Ovary (tissue), 3 donors: Measurements from ENCODE around the gene ALAD.

Experiments used
- CTCF ChIP-seq, 3 donors: fragments of 450-650 bp in 2 of 3; fragments of 200-600 bp in 1 of 3; IDR thresholded peaks; one replicate each; pipeline versions ENCODE4 v1.5.1 to v1.8.0; 2016 to 2022; ENCODE audit warnings: antibody characterized with exemption in 3 of 3, mild to moderate bottlenecking in 1 of 3
- POLR2A ChIP-seq: fragments of 450-650 bp; IDR thresholded peaks from one replicate; pipeline ENCODE4 v1.6.1; 2017; ENCODE audit warnings: antibody characterized with exemption, mild to moderate bottlenecking, moderate library complexity
- donor health status: DM: no; HTN: no; CAD: no.

DNA sequence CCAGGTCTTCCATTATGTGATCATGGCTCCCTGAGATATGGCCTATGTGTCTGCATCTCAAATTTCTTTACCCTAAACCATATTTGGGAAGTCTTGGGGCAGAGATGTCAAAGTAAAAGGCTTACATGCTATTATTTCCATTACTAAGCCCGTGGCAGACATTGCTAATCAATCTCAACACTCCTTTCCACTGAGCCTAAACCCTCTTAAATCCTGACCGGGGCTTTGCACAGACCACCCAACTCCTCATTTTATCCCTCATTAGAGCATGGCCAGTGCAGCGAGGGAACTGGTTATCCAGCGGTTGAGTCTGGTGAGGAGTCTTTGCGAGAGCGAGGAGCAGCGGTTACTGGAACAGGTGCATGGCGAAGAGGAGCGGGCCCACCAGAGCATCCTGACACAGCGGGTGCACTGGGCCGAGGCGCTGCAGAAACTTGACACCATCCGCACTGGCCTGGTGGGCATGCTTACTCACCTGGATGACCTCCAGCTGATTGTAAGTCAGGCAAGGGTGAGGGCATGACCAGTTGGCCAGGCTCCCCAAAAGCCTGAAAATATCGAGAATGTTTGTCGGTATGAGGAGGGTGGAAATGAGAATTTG lies 40.7 kb downstream of the ALAD start:
- no peak for TF ChIP-seq POLR2A
- TF ChIP-seq CTCF (IDR thresholded peaks at IDR 0.05), result no peak
